Heart left ventricle (tissue), 16 donors: ENCODE measurements around the gene NCAPH2. TPM values are rescaled to one million over a fixed set of nuclear protein-coding genes. Genes with fewer than 3 reads are reported as not detected.

Source experiments
- ATAC-seq, 4 donors: fragments of 200-7000 bp; cut with Tn5 transposase; one replicate each; pipeline ENCODE4 v1.9.1; 2020 to 2022; ENCODE audit warnings: moderate library complexity in 4 of 4, mild to moderate bottlenecking in 3 of 4, moderate number of reproducible peaks in 1 of 4
- DNase-seq, 5 donors: peaks; one replicate each; pipeline ENCODE4 v3.0.0-alpha.2; 2020
- H3K27ac ChIP-seq, 12 donors: fragments of 200-600 bp; sonication (generic) in 4 of 12; one replicate each; pipeline versions ENCODE4 v1.5.0 to v1.8.0; 2016 to 2022; ENCODE audit warnings: mild to moderate bottlenecking in 2 of 12
- H3K27me3 ChIP-seq, 9 donors: fragments of 200-600 bp; sonication (generic) in 2 of 9; one replicate each; pipeline versions ENCODE4 v1.5.1 to v1.8.0; 2016 to 2022; ENCODE audit warnings: mild to moderate bottlenecking in 3 of 9
- H3K36me3 ChIP-seq, 9 donors: fragments of 200-600 bp; sonication (generic) in 2 of 9; one replicate each; pipeline versions ENCODE4 v1.5.0 to v1.8.0; 2018 to 2022; ENCODE audit warnings: mild to moderate bottlenecking in 2 of 9
- H3K4me1 ChIP-seq, 12 donors: fragments of 200-600 bp; sonication (generic) in 4 of 12; one replicate each; pipeline versions ENCODE4 v1.5.0 to v1.8.0; 2016 to 2022; ENCODE audit warnings: mild to moderate bottlenecking in 3 of 12
- H3K4me3 ChIP-seq, 12 donors: fragments of 200-600 bp; sonication (generic) in 4 of 12; one replicate each; pipeline versions ENCODE4 v1.5.0 to v1.8.0; 2017 to 2022; ENCODE audit warnings: mild to moderate bottlenecking in 9 of 12, moderate library complexity in 4 of 12
- H3K9me3 ChIP-seq, 12 donors: fragments of 200-600 bp; sonication (generic) in 4 of 12; one replicate each; pipeline versions ENCODE4 v1.5.0 to v1.8.0; 2016 to 2022; ENCODE audit warnings: mild to moderate bottlenecking in 1 of 12
- CTCF ChIP-seq, 12 donors: fragments of 200-600 bp; sonication (generic) in 4 of 12; IDR thresholded peaks; one replicate each; pipeline versions ENCODE4 v1.5.0 to v1.8.0; 2018 to 2022; ENCODE audit warnings: antibody characterized with exemption in 12 of 12, mild to moderate bottlenecking in 5 of 12
- POLR2A ChIP-seq, 2 donors: fragments of 450-650 bp; IDR thresholded peaks; one replicate each; pipeline ENCODE4 v1.6.1; 2017; ENCODE audit warnings: antibody characterized with exemption in 2 of 2, mild to moderate bottlenecking in 2 of 2, moderate library complexity in 2 of 2
- WGBS, 4 donors: extraction: QIAGEN DNeasy Blood & Tissue Kit in 2 of 4; methylation state at CpG; one replicate each; pipeline versions ENCODE4 v1.1.5 to v1.1.7; 2013 to 2018; 5-methylcytosine and 5-hydroxymethylcytosine counted together
- intact Hi-C, 10 donors: fragments of 100-400 bp; cut with DNase I; formaldehyde crosslinking; loops; one replicate each; pipeline versions ENCODE4 v1.11.1 to v1.14.2; 2022
- polyA plus RNA-seq, 2 donors: library from polyadenylated mRNA; stranded (reverse); fragments of 200-250 nt; gene quantifications; one replicate each; pipeline ENCODE4 v1.2.3, GENCODE V29; 2013
- total RNA-seq, 9 donors: library from RNA; depleted of rRNA in 2 of 9; stranded (reverse); fragments of >200 nt in 2 of 9; fragmentation: NEBNext Ultra II Directional in 3 of 9; extraction: Animal tissue kit (Norgen Biotek cat#: 25700) in 3 of 9; gene quantifications; one replicate each; pipeline versions ENCODE4 v1.1.0 to v1.2.4, GENCODE V29; 2016 to 2023
- donor health status: ischemic (EF 13 %, LVEDD 7.1; RV severe dilation, severe dysfunction).
- donor health status: healthy with polysubstance abuse.
- donor health status: DM: no; HTN: yes; CAD: no.
- donor health status: DM: no; HTN: no; CAD: no.
- donor health status: ischemic (EF 25% LVEDD 6.9; RV normal size, moderate dysfunction).
- donor health status: ischemic (EF 25% LVEDD 5.7; RV mildly dilated, moderate dysfunction).
- donor health status: healthy.
- donor health status: DM: yes; HTN: yes; CAD: no.
- donor health status: ischemic (EF 35%, LVEDD 5.7; RV mildly dilated, moderate dysfunction).
- donor health status: nonischemic (EF 11% LVEDD 7.7; RV severe dilation, severe dysfunction).
- donor health status: DM: yes; HTN: yes; CAD: no.
- donor health status: PGD.
- donor health status: ischemic (EF 29% LVEDD 5.4; RV normal size, mild dysfunction).
- donor health status: nonischemic (EF 23%, LVEDD 6.1; RV moderate dilation, normal function).

The NCAPH2 gene
- total and polyA plus RNA-seq, 11 donors: 24.7 to 43.3 (median 28.1) TPM

DNA sequence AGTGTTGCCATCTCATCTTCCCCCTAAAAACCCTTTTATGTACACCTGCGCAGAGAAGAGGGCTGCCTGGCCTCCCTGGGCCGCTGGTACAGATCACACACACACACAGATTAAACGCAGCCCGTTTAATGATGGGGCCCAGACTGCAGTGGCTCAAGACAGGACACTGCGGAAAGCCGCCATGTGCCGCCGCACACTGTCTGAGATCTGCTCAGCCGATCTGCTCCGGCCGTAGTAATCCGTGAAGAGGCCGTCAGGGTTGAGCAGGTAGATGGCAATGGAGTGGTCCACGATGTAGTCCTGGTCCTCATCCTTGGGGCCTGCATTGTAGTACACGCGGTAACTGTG, 15.4 kb downstream of the NCAPH2 start:
- ATAC-seq: no peak
- H3K4me3 ChIP-seq: no peak overlapping the region
- H3K27ac ChIP-seq: no peak overlapping the region
- TF ChIP-seq CTCF (IDR thresholded peaks at IDR 0.05) (no peak), POLR2A (IDR thresholded peaks at IDR 0.05) (no peak)
- 93 to 94% (median 94%) methylated on average over 16 of the region's 16 CpGs for whole genome bisulfite sequencing, 4 donors
- intact Hi-C loops: loop anchor here in 1 of 10 donors (10.0 kb wide), 1 partner anchor 279 kb away; the partner anchor contains the start of gene TUBGCP6
- DNase-seq: peak in 1 of 5 donors; percentile 21
- peaks cover 0 to 37% (median 25%) of the 10 kb centered on the region in 12 donors for H3K4me1 ChIP-seq
- H3K36me3 ChIP-seq: peaks cover 0 to 73% (median 54%) of the 10 kb centered on the region in 9 donors
- no peaks in the 10 kb centered on the region for H3K9me3 ChIP-seq
- H3K27me3 ChIP-seq: no peaks in the 10 kb centered on the region

- no peaks in the 10 kb centered on the region for H3K27me3 ChIP-seq
- peak overlapping the region in 11 of 12 donors; percentile 47 to 89 (median 76) for H3K4me3 ChIP-seq
- 75 to 82% (median 81%) methylated on average over 20 to 25 of the region's 25 CpGs for WGBS, 4 donors
- peaks cover 0 to 44% (median 25%) of the 10 kb centered on the region in 12 donors for H3K4me1 ChIP-seq
- intact Hi-C loops: loop anchor here in 2 of 10 donors (2.0 to 10.0 kb wide), 2 partner anchors 15 to 279 kb away; partner anchors contain the start of genes NCAPH2 (in 1 of the 2) and TUBGCP6 (in 1 of the 2)
- peaks cover 0 to 73% (median 48%) of the 10 kb centered on the region in 9 donors for H3K36me3 ChIP-seq
- H3K27ac ChIP-seq: peak overlapping the region in 4 of 12 donors; percentile 95 to 99 (median 97)
- DNase-seq (peak in 4 of 5 donors; percentile 22 to 64 (median 30)), ATAC-seq (no peak)
- TF ChIP-seq POLR2A (IDR thresholded peaks at IDR 0.05) (no peak), CTCF (IDR thresholded peaks at IDR 0.05) (no peak)
- H3K9me3 ChIP-seq: no peaks in the 10 kb centered on the region
Observed at GRCh38 chr22:50523806-50524675, 16.0 kb downstream of the NCAPH2 start.

GRCh38 chr22:50524676-50525103, 16.7 kb downstream of the NCAPH2 start:
- Histone ChIP-seq H3K27me3 (peaks cover 0 to 6% (median 0%) of the 10 kb centered on the region in 9 donors), H3K27ac (peak overlapping the region; percentile 83 to 99 (median 94)), H3K4me1 (peaks cover 0 to 48% (median 28%) of the 10 kb centered on the region in 12 donors), H3K4me3 (peak overlapping the region; percentile 47 to 89 (median 74)), H3K36me3 (peaks cover 0 to 70% (median 42%) of the 10 kb centered on the region in 9 donors), H3K9me3 (no peaks in the 10 kb centered on the region)
- intact Hi-C loops: loop anchor here in 4 of 10 donors (1.0 to 10.0 kb wide), 6 partner anchors 16 to 280 kb away; partner anchors contain the start of genes NCAPH2 (in 2 of the 4), SYCE3 (in 2 of the 4) and TUBGCP6 (in 1 of the 4)
- 7 to 8% (median 8%) methylated on average over 18 to 19 of the region's 19 CpGs for WGBS, 4 donors
- TF ChIP-seq POLR2A (IDR thresholded peaks at IDR 0.05) (no peak), CTCF (IDR thresholded peaks at IDR 0.05) (no peak)
- ATAC-seq: no peak
- DNase-seq: peak in 2 of 5 donors; percentile 39 to 53
